GM19467 (cell line): ENCODE results near the gene TTC21A.
"Not testable (repeated sequence)": the region's sequence is repeated elsewhere in the genome, so short reads cannot be mapped to it uniquely, and the experiment has no call there.

Experiments used
- ATAC-seq: cut with Tn5 transposase; IDR thresholded peaks from one replicate; pipeline ENCODE4 v1.9.1; 2021; ENCODE audit warnings: mild to moderate bottlenecking, moderate library complexity; ENCODE audit not compliant: unreplicated experiment

Gene TTC21A

GRCh38 chr3:39149498-39150147 is 42.1 kb downstream of the TTC21A start:
- no peak for ATAC-seq

- ATAC-seq = no peak
Observed at GRCh38 chr3:39150148-39150802, 42.8 kb downstream of the TTC21A start.

GRCh38 chr3:39150803-39151631 is 43.5 kb downstream of the TTC21A start:
- no peak for ATAC-seq

GRCh38 chr3:39153977-39154279 is 46.4 kb downstream of the TTC21A start:
- ATAC-seq = no peak

GRCh38 chr3:39154280-39155021 is 47.0 kb downstream of the TTC21A start:
- no peak for ATAC-seq

- no peak for ATAC-seq
Observed at GRCh38 chr3:39156421-39156820, 48.9 kb downstream of the TTC21A start.

- no peak for ATAC-seq
Observed at GRCh38 chr3:39157359-39157758, 49.9 kb downstream of the TTC21A start.

- no peak for ATAC-seq
Observed at GRCh38 chr3:39158148-39158715, 50.8 kb downstream of the TTC21A start.

- no peak for ATAC-seq
Observed at GRCh38 chr3:39164414-39164813, 56.9 kb downstream of the TTC21A start.

GRCh38 chr3:39165518-39165917 is 58.0 kb downstream of the TTC21A start:
- no peak for ATAC-seq

- ATAC-seq = no peak
Observed at GRCh38 chr3:39166134-39166710, 58.7 kb downstream of the TTC21A start.

- ATAC-seq = no peak
Observed at GRCh38 chr3:39166932-39167532, 59.6 kb downstream of the TTC21A start.

GRCh38 chr3:39168156-39168780 is 60.8 kb downstream of the TTC21A start:
- no peak for ATAC-seq

GRCh38 chr3:39169712-39170111 is 62.2 kb downstream of the TTC21A start:
- no peak for ATAC-seq

- no peak for ATAC-seq
Observed at GRCh38 chr3:39170461-39170860, 63.0 kb downstream of the TTC21A start.

- not testable (repeated sequence) for ATAC-seq
Observed at GRCh38 chr3:39170877-39171276, 63.4 kb downstream of the TTC21A start.

- ATAC-seq = no peak
Observed at GRCh38 chr3:39171860-39172259, 64.4 kb downstream of the TTC21A start.

GRCh38 chr3:39173318-39174125 is 66.0 kb downstream of the TTC21A start:
- no peak for ATAC-seq
